GM18520 (cell line): ENCODE results near the gene MRPL46.

Experiments used
- ATAC-seq: cut with Tn5 transposase; IDR thresholded peaks from one replicate; pipeline ENCODE4 v1.9.1; 2021; ENCODE audit not compliant: unreplicated experiment

MRPL46 gene

DNA sequence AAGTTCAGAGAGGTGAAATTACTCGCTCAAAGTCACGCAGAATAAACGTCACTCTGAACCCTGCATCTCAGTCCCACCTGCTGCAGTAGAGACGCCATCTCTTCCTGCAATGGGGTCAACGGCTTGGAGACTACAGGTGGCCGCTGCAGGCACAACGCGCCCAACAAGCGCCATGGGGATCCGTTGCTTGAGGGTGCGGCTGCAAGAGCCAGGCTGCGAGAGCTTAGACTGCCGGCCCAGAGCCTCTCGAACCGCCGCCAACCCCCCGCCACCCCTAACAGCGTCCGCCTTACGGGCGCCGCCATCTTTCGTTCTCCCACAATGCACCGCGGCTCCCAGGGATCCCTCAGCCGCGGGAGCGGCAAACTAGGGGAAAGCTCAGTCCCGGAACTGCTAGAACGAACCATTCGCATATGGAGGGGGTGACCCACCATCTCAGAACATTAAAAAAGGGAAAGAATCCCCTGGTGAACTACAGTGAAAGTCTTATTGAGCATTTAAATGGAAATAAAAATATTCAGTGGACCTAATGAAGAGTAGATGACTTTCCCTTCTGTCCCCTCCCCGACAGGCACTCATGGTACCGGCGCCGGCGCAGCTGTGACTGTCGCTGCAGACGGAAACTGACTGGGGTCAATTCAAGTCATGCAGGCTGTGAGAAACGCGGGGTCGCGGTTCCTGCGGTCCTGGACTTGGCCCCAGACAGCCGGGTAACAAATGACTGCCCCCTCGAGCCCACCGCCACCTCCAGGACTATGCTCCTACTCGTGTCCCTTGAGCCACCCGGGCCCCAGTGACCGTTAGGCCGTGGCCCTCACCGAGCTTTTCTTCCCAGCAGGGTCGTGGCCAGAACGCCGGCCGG, at the start of gene MRPL46, which contains the start of gene MRPS11:
Gene MRPL46, minus strand, starts transcription at position 316 of the 862 bp plus-strand sequence. Its CDS starts 11 bp downstream, at position 305.
Gene MRPS11, plus strand, starts transcription at position 636 of the 862 bp plus-strand sequence. Its CDS starts 10 bp downstream, at position 646.
- ATAC-seq = peak; percentile 83

- ATAC-seq = no peak
These were observed 46.0 kb upstream of the MRPL46 start for GRCh38 chr15:88513195-88513594.

- no peak for ATAC-seq
These were observed 45.4 kb upstream of the MRPL46 start for GRCh38 chr15:88512601-88513000.

DNA sequence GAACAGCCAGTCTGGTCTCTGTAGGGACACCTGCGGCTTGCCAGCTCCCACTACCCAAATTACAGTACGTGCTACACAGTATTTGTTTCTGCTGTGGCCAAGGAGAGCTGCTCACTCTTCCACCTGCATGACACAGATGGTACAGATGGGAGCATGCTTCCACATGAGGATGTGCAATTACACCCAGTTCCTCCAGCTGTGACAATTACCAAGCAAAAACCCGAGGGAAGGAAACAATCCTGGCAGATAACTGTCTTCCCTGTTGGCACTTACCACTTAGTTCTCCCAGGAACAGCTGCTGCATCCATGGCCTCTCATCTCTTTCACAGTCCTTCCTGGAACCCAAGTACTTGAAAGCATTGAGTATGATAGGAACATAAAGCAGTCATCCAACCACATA, 44.9 kb upstream of the MRPL46 start:
- ATAC-seq = no peak

DNA sequence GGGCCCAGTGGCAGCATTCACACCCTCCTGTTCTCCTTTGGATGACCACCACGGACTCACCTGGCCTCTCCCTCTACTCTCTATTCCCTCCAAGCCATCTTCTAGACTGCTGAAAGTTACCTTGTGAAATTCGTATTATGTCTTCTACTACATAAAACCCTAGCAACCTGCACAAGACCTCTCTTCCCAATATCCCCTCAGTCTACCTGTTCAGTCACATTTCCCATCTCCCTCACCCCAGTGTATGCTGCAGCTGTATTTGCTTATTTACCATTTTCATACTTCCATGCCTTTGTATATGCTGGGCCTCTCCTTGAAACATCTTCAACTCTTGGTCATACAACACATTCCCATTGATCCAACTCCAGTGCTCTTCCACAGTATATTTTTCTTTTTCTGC, 44.0 kb upstream of the MRPL46 start:
- ATAC-seq = no peak

DNA sequence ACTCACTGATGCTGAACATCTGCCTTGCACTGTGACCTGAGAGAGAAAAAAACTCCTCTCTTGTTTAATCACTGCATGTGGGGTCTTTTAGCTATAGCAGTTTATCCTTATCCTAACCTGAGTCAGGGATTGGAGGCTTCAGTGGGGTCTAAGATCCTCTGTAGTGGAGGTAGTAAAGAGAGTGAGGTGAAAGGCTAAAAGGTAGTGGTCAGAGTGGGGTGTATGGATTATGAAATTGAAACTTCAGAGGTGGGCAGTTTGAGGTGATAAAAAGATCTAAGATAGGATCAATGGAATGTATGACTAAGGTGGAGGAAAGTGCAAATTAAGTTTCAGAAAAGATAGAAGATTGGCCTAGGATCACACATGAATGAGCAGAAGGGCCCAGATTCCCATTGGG, 42.8 kb upstream of the MRPL46 start:
- no peak for ATAC-seq

DNA sequence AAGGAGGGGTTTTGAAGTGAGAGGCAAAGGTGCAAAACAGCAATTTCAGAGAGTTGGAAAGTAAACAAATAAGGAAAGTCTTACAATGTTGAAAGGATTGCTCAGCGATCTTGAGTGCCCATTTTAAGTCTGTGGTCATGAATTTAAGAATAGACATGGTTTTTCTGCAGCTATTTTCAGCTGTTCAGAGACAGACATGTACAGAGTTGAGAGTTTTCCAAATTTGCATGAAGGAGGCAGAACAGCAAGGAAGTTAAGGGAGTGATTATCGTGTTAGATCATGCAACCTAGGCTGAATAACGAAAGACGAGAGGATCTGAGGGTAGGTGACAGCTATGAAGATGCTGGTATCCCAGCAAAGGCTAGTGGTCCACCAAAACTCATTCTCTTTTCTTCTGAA, 42.1 kb upstream of the MRPL46 start:
- ATAC-seq = no peak

DNA sequence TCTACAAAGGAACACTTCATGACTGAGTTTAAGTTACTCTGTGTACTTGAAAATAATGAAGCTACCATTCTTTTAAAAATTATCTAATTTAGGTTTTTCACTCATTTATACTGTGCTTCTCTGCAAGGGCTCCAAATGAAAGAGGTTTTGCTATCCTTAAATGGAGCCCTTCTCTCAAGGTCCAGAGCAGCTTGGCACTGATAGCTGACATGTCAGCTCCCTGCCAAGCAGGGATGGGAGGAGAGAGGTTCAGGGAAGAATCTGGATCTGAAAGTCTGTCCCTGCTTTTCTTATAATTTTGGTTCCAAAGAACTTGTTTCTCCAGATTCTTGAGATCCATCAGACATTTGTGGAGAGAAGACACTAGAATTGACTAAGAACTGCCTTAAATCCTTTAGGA, 39.4 kb upstream of the MRPL46 start:
- no peak for ATAC-seq

- ATAC-seq = no peak
These were observed 38.5 kb upstream of the MRPL46 start for GRCh38 chr15:88505721-88506120.

GRCh38 chr15:88504445-88504844, 37.3 kb upstream of the MRPL46 start:
- no peak for ATAC-seq

GRCh38 chr15:88498996-88499395, 31.8 kb upstream of the MRPL46 start:
- ATAC-seq = no peak

DNA sequence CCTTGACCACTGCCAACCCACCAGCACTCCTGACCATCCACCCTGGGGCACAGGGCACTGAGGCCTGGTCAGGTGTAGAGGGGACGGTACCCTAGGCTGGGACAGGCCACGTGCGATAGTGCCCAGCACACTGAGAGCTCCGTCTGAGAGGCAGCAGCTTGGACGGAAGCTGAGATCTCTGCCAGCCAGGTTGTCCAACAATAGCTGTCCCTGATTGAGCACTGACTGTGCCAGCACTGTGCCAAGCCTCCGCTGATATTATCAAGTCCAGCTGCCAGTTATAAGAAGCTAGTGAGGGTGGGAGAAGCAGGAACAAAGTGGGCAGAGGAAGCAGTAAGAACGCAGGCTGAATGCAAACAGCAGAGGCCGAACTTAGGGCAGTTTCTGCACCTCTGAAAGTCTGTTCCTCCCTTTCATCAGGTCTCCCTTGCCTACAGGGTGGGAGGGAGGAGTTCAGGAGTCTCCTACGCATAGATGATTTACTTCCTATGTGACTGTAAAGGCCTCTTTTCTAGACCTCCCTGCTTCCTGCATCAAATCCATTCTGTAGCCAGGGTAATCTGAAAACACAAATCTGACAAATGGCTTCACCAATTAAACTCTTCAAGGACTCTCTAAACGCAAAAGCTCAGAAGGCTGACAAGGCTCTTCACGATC, 30.0 kb upstream of the MRPL46 start:
- no peak for ATAC-seq

DNA sequence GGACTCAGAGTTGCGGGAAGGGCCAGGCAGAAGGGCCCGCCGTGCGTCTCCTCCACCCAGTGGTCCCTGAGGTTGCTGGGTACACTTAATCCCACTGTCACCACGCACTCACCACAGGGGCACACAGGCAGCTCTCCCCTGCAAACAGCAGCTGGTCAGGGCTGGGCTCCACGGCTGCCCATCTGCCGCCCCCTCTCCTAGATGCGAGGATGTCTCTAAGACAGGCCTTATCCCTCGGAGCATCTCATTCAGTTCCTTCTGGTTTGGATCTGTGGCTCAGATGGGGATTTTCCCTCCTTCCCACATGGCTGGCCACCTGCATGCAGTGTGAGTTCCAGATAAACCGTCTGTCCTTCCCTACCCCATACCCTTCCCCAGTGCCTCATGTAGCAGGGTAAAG, 26.7 kb upstream of the MRPL46 start:
- ATAC-seq = no peak

DNA sequence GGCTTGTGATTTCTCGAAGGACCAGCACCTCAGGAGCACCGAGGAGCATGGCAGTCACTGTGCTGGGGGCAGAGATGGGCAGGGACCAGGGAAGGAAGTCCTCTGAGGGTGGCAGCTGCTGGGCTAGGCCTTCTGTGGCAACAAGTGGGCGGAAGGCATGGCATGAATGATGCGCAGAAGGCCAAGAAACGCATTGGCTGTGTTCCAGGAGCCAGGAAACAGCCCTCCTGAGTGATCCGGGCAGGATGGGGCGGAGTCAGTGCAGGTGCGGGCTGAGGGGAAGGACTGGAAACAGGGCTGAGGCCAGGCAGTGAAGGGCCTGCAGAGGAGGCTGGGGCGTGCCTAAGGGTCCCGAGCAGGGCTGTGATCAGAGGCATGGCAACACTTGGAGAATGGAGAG, 24.0 kb upstream of the MRPL46 start:
- no peak for ATAC-seq

- no peak for ATAC-seq
These were observed 22.8 kb upstream of the MRPL46 start for GRCh38 chr15:88490036-88490435.

- ATAC-seq = no peak
These were observed 22.1 kb upstream of the MRPL46 start for GRCh38 chr15:88489321-88489720.

DNA sequence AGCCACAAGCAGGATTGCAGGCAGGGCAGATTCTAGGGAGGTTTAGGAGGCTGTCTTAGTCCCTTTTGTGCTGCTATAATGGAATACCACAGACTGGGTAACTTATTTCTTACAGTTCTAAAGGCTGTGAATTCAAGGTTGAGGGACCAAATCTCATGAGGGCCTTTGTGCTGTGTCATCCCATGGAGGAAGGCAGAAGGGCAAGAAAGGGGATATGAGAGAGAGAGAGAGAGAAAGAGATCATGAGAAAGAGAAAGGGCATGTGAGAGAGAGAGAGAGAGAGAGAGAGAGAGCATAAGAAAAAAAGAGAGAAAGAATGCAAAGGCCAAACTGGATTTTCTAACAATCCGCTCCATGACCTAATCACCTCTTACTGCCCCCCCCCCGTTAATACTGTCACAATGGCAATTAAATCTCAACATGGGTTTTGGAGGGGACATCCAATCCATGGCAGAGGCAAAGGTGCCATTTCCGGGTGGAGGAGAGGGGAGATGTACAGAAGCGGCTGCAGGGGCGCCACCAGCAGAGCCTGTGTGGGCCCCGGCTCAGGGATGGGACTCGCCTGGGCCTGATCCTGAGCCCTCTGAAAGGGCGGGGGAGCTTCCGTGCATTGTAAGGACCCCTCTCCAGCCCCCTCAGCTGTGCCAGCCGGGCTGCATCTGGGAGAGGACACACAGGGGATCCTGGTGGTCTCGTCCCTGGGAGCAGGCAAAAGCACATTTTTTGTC, 20.8 kb upstream of the MRPL46 start:
- no peak for ATAC-seq

DNA sequence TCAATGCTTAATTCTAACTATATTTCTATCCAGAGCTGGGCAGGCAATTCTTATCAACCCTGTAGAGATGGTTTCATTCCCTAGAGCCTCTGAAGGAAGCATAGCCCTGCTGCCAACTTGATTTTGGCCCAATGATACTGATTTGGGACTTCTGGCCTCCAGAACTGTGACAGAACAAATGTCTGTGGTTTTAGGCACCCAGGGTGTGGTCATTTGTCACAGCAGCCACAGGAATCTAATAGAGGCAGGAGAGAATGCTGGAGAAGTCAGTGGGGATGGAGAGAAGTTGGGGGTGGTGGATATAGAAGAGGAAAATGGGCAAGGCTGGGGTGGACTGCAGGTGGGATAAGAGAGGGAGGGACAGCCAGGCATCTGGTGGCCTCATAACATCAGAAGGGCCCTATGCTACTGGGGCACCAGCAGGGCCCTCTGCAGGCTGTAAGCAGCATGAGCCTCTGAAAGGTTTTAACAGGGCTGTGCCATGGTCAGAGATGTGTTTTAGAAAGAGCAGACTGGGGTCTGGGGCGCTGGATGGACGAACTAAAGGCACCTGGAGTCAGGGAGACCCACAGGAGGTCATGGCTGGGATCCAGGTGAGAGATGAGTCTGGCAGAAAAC, 20.1 kb upstream of the MRPL46 start:
- no peak for ATAC-seq

- ATAC-seq = no peak
These were observed 17.6 kb upstream of the MRPL46 start for GRCh38 chr15:88484682-88485331.

GRCh38 chr15:88482263-88482662, 15.1 kb upstream of the MRPL46 start:
- no peak for ATAC-seq

- ATAC-seq = no peak
These were observed 13.8 kb upstream of the MRPL46 start for GRCh38 chr15:88480981-88481380.
